ENCODE results near the gene WDR7.

- TF ChIP-seq FOXM1 (IDR thresholded peaks at IDR 0.05; ENCODE audit: borderline replicate concordance) (no peak), LEF1 (IDR thresholded peaks at IDR 0.05; ENCODE audit: borderline replicate concordance) (no peak), SP1 (IDR thresholded peaks at IDR 0.05) (no peak), PKNOX1 (IDR thresholded peaks at IDR 0.05) (no peak), ELF4 (IDR thresholded peaks at IDR 0.05) (no peak)
Measured at GRCh38 chr18:57080479-57080878, 429.3 kb downstream of the WDR7 start.
